Myocyte (in vitro differentiated cells): ENCODE measurements around the gene OPALIN. TPM values are rescaled to one million over a fixed set of nuclear protein-coding genes. Genes with fewer than 3 reads are reported as not detected.

Experiments
- DNase-seq: peaks from one replicate; pipeline ENCODE4 v3.0.0-alpha.2; 2012; ENCODE audit warnings: low read depth
- total RNA-seq: library from RNA; depleted of rRNA; stranded (reverse); fragments of >200 nt; gene quantifications from 2 replicates; pipeline ENCODE4 v1.2.3, GENCODE V29; 2014

OPALIN gene
- total RNA-seq, 1 donor from 2014 or later: not detected

- DNase-seq: peak; percentile 1
Observed at GRCh38 chr10:96374639-96374984, 15.8 kb upstream of the OPALIN start.

DNA sequence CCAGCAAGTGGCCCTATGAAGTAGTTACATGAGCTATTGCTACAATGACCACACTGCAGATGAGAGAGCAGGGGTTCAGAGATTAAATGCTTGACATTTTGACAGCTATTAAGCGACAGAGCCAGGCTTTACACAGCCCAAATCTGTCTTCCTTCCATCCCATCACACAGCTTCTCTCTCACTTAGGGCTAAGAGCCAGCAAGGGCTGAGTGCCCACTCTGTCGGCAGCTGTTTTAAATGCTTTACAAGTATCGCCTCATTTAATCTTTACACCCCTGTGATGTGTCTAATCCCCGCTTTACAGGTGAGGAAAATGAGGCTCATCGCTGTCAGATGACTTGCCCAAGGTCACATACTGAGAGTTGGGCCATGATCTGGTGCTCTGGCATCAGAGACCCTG is 15.2 kb upstream of the OPALIN start:
- no peak for DNase-seq

GRCh38 chr10:96371356-96371755 is 12.6 kb upstream of the OPALIN start:
- DNase-seq: no peak

DNA sequence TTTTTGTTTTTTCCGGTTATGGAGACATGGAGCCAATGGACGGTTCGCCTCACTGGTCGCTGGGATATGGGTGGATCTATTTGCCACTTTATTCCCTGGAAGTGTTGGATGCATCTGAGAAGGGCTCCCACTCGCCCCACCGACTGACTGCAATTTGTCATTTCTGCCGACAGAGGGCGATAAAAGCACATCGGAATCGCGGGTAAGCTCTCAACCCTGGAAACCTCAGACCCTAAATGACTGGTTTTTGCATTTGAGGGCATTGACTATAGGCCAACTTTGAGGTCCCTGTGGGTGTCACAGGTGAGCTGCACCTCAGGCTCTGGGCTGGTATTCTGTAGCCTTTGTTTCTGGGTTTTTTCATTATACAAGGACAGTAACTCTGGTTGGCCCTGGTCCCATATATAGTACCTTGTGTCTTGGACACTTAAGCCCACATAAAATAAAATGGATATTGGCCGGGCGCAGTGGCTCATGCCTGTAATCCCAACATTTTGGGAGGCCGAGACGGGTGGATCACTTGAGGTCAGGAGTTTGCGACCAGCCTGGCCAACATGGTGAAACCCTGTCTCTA is 11.9 kb upstream of the OPALIN start:
- DNase-seq: peak; percentile 49

DNA sequence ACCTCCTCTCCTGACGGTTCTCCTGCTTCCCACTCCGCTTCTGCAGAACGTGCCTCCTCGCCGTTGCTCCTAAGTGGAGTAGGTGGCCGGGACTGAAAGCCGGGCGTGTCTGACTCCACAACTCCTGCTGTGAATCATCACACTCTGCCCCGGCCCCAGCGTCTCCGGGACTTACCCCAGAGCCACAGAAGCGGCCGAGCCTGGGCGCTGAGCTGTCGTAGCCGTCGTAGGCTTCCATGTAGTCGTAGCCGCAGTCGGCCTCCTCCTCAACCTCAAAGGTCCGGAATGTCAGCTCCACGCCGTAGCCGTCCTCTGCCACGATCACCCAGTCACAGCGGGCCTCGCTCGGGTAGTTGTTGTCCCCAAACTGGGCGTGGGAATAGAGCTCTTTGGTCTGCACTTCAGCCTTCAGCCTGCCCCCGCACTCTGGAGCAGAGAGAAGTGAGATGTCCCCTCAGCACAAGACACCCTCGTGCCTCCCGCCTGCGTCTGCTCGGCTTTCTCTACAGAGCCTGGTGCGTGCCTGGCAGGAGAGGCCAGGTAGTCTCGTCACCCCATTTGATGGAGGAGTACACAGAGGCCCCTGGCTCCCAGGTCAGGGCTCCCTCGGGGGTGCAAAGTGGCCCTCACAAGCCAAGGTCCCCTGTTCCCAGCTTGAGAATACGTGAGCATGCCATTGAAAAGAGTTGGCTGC is 11.2 kb upstream of the OPALIN start:
- DNase-seq: no peak

GRCh38 chr10:96368971-96369370 is 10.2 kb upstream of the OPALIN start:
- no peak for DNase-seq

- DNase-seq: no peak
Observed at GRCh38 chr10:96367470-96367869, 8.7 kb upstream of the OPALIN start.

DNA sequence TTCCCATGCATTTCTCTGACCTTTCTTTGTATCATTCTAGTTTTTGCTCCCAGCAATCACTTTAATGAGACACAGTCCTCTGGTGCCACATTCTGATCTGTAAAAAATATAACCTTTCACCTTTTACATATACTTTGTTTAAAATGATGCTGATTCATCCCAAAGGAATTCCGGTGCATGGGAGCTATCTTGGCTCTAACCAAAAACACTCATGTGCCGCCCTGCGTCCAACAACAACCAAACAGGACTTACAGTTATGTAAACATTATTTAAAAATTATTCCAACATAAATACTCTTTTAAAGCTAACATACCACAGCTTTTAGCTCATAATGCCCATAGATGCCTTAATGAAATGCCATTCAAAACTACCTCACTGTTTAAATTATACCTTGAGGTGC is 7.7 kb upstream of the OPALIN start:
- DNase-seq: no peak

DNA sequence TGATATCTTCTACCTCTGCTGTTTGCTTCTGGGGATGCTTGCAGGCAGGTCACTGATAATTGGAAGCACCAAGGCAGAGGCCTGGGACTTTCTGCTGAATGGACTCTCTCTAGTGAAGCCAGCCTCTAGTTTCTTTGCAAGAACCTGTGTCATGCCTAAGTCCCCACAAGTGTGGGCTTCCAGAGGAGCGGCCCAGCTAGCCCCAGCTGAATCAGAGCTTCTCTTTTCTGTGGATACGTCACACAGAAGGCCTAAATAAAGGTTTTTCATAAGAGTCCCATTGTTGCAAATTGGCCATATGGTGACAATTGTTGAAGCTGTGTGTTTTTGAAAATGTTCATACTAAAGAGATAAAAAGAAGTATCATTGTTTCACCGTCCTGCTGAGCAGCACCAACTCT is 6.8 kb upstream of the OPALIN start:
- DNase-seq: no peak

GRCh38 chr10:96360766-96361165 is 2.0 kb upstream of the OPALIN start:
- DNase-seq: no peak

DNA sequence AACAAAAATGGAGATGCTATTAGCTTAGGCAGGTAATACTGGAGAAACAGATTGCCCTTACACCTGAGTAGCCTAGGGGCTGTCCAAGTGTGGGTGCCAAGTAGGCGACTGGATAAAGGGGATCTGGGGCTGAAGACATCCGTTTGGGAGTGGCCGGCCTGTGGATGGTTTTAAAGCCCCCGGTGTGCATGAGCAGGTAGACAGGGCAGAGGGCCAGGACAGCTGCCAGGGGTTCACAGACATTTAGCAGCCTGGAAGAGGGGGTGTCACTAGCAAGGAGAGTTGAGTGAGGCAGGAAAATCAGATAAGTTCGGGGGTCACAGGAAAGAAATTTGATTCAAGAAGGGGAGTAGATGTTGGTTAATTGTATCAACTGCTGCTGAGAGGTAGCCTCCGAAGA is 1.5 kb upstream of the OPALIN start:
- no peak for DNase-seq

DNA sequence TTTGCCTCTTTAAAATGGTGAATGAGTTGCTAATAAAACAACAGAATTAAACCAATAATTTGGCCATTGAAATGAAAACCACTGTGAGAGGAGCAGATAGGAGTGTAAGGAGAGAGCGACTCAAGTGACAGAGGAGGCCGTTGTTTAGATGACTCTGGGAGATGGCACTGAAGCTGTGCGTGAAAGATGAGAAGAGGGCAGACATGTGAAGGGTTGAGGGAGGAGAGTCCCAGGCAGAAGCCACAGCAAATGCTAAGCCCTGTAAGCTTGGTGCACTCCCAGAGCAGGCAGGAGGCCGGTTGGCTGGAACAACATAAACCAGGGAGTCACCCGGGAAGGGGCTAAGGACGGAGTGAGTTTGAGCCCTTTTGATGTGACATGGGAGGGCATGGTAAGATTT is 814 bp upstream of the OPALIN start:
- no peak for DNase-seq

- no peak for DNase-seq
Observed at GRCh38 chr10:96357038-96357620, 1.7 kb downstream of the OPALIN start.

GRCh38 chr10:96352582-96352981 is 6.2 kb downstream of the OPALIN start:
- no peak for DNase-seq

- DNase-seq: no peak
Observed at GRCh38 chr10:96352027-96352426, 6.8 kb downstream of the OPALIN start.

- no peak for DNase-seq
Observed at GRCh38 chr10:96346295-96346694, 12.5 kb downstream of the OPALIN start.

DNA sequence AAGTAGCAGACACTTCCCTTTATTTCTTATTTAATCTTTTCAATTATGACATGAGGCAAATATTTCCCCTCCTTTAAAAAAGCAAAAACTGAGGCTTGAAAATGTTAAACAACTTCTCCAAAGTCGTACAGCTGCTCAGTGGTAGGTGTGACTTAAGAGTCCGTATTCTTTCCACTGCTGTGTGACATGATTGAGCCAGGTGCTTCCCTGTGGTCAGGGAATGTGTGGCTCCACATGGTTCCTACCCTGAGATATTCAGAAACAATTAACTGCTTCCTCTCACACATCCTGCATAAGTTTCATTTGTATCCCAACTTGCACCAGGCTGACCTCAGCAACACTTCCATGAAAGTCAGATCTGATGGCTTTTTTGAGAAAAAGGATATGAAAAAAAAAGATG is 13.6 kb downstream of the OPALIN start:
- DNase-seq: no peak

DNA sequence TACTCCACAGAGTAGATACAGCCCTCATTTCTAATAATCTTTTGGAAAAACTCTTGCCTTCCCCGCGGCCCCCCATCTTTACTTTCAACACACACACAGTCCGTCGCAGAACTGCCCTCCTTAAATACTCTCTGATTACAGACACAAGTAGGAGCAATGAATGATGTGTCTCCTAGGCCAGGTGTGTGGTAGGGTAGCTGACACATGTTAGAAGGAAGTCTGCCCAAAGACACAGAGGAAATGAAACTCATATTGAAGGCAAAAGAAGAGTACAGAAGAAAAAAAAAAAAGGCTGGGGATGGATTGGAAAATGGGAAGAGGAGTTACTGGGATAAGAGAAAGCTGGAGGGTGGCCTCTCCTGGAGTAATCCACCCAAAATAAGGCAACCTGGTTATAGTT is 14.6 kb downstream of the OPALIN start:
- DNase-seq: no peak

DNA sequence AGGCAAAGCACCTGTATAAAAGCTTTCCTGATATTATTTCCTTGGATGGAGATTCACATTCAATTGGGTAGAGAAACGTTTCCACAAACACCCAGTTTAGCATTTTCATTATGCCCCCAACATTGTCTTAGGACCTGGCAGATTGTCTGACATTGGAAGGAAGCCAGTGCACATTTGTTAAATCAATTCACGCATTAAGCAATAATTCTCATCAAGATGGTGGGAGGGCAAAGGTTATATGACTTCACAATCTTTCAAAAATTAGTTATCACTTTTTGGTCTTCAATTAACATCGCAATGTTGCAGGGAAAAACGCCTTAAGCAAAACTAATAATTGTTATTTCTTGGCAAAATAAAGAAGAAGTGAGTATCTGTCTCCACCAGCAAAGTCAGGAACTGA is 16.4 kb downstream of the OPALIN start:
- no peak for DNase-seq

DNA sequence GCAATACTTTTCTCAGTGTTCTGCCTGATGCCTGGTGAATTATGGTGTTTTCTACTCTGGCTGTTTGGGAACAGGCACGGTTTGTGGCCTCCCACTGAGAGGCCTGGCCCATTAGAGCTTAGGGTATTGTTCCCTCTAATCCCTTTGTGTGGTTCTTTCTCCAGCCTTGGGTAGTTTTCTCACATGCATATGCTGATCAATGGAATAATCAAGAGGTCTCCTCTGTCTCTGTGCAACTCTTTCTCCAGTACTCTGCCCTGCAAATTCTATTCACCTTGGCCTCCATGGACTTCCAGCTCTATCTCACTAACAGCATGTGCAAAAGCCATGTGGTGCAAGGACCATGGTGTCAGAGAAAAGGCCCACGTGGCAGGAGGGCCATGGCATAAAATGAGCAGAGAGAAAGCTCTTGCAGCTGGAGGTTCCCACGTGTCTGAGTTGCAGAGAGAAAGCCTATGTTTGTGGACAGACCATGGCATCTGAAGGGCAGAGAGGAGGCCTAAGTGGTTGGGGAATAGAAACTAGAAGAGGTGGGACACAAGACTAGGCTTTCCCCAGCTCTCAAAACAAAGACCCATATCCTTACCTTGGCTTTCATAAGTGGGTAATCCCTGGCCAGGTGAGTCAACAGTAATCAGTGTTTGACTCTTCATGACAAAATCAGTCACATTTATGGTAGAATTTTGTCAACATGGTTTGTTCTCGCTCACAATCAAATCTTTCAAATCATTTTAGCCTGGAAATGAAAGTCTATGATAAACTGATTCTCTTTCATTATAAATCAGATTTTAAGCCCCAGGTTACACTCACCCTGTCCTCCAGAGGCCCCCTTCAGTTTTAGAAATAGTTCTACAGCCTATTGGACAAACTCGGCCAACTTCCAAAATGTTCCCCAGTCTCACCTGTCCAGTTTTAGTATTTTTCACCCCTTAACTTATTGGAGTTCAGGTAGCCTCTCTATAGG is 17.3 kb downstream of the OPALIN start:
- DNase-seq: no peak

- DNase-seq: peak; percentile 54
Observed at GRCh38 chr10:96339956-96340904, 18.6 kb downstream of the OPALIN start.
